ENCODE measurements around the gene FTCDNL1. TPM values are rescaled to one million over a fixed set of nuclear protein-coding genes. Genes with fewer than 3 reads are reported as not detected.

FTCDNL1 gene
- total RNA-seq, 4 donors from 2014 or later = 0.69 to 2.3 (median 1.4) TPM

DNA sequence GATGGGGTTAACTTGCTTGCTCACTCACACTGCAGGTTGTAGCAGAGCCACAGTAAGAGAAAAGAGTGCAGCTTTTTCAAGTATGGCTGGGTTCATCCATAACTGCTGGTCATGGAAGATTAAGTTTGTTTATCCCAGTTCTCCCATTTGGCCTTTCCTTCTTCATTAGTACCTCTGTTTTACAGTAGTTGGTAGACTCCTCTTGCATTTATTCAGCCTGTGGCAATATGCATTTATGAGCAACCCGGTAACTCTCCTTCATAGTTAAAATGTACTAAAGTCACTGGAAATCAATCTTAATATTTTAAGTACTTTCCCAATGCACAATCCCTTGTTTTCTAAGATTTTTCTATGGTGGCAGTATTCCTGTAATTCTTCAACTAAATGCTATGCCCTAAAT lies 14.0 kb downstream of the FTCDNL1 start:
- Histone ChIP-seq H3K36me3 (no peaks in the 10 kb centered on the region), H3K4me1 (no peaks in the 10 kb centered on the region), H3K9me3 (no peaks in the 10 kb centered on the region), H3K4me3 (no peak overlapping the region), H3K27me3 (no peaks in the 10 kb centered on the region), H3K27ac (no peak overlapping the region)
- TF ChIP-seq POLR2AphosphoS5 (IDR thresholded peaks at IDR 0.05) (no peak), EP300 (IDR thresholded peaks at IDR 0.05) (no peak), POLR2A (IDR thresholded peaks at IDR 0.05) (no peak)
- TF ChIP-seq, protein P1, sequence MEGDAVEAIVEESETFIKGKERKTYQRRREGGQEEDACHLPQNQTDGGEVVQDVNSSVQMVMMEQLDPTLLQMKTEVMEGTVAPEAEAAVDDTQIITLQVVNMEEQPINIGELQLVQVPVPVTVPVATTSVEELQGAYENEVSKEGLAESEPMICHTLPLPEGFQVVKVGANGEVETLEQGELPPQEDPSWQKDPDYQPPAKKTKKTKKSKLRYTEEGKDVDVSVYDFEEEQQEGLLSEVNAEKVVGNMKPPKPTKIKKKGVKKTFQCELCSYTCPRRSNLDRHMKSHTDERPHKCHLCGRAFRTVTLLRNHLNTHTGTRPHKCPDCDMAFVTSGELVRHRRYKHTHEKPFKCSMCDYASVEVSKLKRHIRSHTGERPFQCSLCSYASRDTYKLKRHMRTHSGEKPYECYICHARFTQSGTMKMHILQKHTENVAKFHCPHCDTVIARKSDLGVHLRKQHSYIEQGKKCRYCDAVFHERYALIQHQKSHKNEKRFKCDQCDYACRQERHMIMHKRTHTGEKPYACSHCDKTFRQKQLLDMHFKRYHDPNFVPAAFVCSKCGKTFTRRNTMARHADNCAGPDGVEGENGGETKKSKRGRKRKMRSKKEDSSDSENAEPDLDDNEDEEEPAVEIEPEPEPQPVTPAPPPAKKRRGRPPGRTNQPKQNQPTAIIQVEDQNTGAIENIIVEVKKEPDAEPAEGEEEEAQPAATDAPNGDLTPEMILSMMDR (IDR thresholded peaks at IDR 0.05) = no peak
- ATAC-seq = no peak
- WGBS, 2 donors (ENCODE audit: low coverage in 1 of 2) = 83 to 93% methylated on average over 1 of the region's 1 CpG

DNA sequence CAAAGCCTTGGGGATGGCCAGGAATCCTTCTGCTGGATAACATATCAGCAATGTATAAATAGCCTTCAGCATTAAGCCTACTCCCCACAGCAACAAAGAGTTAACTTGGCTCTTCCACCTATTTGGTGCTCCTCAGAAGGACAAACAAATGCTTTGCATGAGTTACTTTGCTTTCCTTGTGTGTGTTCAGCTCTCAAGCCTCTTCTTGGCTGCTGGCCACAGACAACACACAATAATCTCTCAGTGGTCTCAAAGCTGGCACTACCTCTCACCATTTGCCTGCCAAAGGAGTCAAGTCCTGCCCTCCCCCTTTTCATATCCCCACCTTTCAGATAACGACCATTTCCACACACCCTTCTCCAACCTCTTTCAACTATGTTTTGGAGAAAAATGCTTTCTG lies 17.5 kb downstream of the FTCDNL1 start:
- H3K27ac ChIP-seq = no peak overlapping the region
- ATAC-seq = no peak
- no peak overlapping the region for H3K4me3 ChIP-seq
- H3K36me3 ChIP-seq = no peaks in the 10 kb centered on the region
- no peaks in the 10 kb centered on the region for H3K27me3 ChIP-seq
- 33 to 56% methylated on average over 1 of the region's 1 CpG for WGBS, 2 donors (ENCODE audit: low coverage in 1 of 2)
- no peaks in the 10 kb centered on the region for H3K9me3 ChIP-seq
- no peaks in the 10 kb centered on the region for H3K4me1 ChIP-seq
- TF ChIP-seq, protein P1 (IDR thresholded peaks at IDR 0.05) = no peak
- TF ChIP-seq POLR2A (IDR thresholded peaks at IDR 0.05) (no peak), EP300 (IDR thresholded peaks at IDR 0.05) (no peak)

DNA sequence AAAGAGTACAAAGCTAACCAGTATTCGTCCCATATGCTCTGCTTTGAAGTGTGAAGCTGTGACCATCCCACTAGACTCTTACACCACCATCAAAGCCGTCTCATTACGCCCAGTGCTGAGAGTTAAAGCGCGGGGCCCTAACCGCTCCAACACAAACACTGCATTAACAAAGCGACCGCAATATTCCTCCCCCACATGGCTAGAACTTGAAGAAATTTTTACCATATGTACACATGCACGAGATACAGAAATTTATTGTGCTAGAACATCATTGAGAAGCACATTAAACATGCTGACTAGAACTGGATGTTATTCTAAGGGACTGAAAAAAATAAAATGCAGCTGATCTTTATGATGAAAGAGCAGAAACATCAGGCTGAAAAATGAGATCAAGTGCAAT lies 20.5 kb downstream of the FTCDNL1 start:
- no peaks in the 10 kb centered on the region for H3K4me1 ChIP-seq
- no peak overlapping the region for H3K4me3 ChIP-seq
- TF ChIP-seq POLR2A (IDR thresholded peaks at IDR 0.05) (no peak), POLR2AphosphoS5 (IDR thresholded peaks at IDR 0.05) (no peak), EP300 (IDR thresholded peaks at IDR 0.05) (no peak)
- TF ChIP-seq, protein P1 (IDR thresholded peaks at IDR 0.05) = no peak
- ATAC-seq = no peak
- no peak overlapping the region for H3K27ac ChIP-seq
- 75 to 87% methylated on average over 3 to 9 of the region's 9 CpGs for WGBS, 2 donors (ENCODE audit: low coverage in 1 of 2)
- H3K9me3 ChIP-seq = no peaks in the 10 kb centered on the region
- H3K27me3 ChIP-seq = no peaks in the 10 kb centered on the region
- no peaks in the 10 kb centered on the region for H3K36me3 ChIP-seq

DNA sequence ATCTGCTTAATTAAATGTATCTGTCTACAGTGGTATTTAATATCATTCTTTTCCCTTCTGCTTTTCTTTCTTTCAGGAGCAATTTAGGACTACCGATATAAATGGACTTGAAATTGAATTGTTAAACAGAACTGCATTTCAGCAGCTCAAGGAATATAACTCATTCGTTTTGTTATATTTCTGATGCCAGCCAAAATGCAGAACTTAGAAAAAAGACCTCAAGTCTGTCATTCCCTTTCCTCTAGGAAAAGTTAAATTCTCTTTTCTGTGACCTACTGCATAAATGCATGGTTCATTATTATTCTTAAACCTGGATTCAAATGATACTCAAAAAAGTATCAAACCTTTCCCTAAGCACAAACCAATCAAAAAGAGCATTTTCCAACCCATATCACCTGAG lies 21.4 kb downstream of the FTCDNL1 start:
- no peaks in the 10 kb centered on the region for H3K9me3 ChIP-seq
- WGBS, 2 donors (ENCODE audit: low coverage in 1 of 2) = 62 to 89% methylated on average over 2 of the region's 2 CpGs
- H3K36me3 ChIP-seq = no peaks in the 10 kb centered on the region
- ATAC-seq = no peak
- H3K27me3 ChIP-seq = no peaks in the 10 kb centered on the region
- no peaks in the 10 kb centered on the region for H3K4me1 ChIP-seq
- TF ChIP-seq, protein P1 (IDR thresholded peaks at IDR 0.05) = no peak
- TF ChIP-seq EP300 (IDR thresholded peaks at IDR 0.05) = no peak
- TF ChIP-seq POLR2AphosphoS5 (IDR thresholded peaks at IDR 0.05) = no peak
- TF ChIP-seq POLR2A (IDR thresholded peaks at IDR 0.05) = no peak
- no peak overlapping the region for H3K27ac ChIP-seq
- no peak overlapping the region for H3K4me3 ChIP-seq

DNA sequence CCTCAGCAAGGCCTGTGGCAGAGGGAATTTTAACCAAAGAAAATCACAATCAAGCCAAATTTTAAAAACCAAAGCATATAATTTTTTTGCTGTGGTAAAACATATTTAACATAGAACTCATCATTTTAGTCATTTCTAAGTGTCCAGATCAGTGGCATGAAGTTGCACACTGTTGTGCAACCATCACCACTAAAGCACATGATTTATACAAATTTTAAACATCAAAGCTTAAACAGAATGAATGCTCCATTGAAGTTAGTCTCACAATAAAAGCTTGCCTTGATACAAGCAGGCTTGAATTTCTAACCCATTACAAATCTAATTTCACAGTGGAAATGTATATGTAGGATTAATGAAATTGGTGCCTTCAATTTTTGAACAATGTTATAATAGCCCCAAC lies 31.2 kb downstream of the FTCDNL1 start:
- no peak for ATAC-seq

More for the DNA sequence above, 31.2 kb downstream of the FTCDNL1 start:
- no peaks in the 10 kb centered on the region for H3K9me3 ChIP-seq
- no peaks in the 10 kb centered on the region for H3K36me3 ChIP-seq
- no peak overlapping the region for H3K27ac ChIP-seq
- H3K4me1 ChIP-seq = peaks cover 0 to 3% (median 0%) of the 10 kb centered on the region in 3 donors
- TF ChIP-seq, protein P1 (IDR thresholded peaks at IDR 0.05) = no peak
- TF ChIP-seq POLR2A (IDR thresholded peaks at IDR 0.05) (no peak), EP300 (IDR thresholded peaks at IDR 0.05) (no peak), POLR2AphosphoS5 (IDR thresholded peaks at IDR 0.05) (no peak)
- H3K4me3 ChIP-seq = no peak overlapping the region
- no peaks in the 10 kb centered on the region for H3K27me3 ChIP-seq
